AG09319 (cell line): ENCODE results near the gene HCK.

Source experiments
- DNase-seq: peaks from one replicate; pipeline ENCODE4 v3.0.0-alpha.2; 2010; ENCODE audit warnings: low read depth; ENCODE audit errors: extremely low read depth
- CTCF ChIP-seq: IDR thresholded peaks from 2 replicates; pipeline ENCODE4 v1.5.1; 2011; ENCODE audit warnings: low read depth, mild to moderate bottlenecking, inconsistent platforms, low read length, moderate library complexity

HCK gene

GRCh38 chr20:32009564-32009963 is 42.5 kb upstream of the HCK start:
- no peak for DNase-seq
- TF ChIP-seq CTCF = no peak

GRCh38 chr20:32010101-32010500 is 41.9 kb upstream of the HCK start, which contains the start of gene CCM2L:
CCM2L (plus strand) TSS chr20:32010438; CDS start chr20:32010455, 17 bp downstream.
- no peak for TF ChIP-seq CTCF
- no peak for DNase-seq

- TF ChIP-seq CTCF = no peak
- no peak for DNase-seq
These were observed 41.4 kb upstream of the HCK start for GRCh38 chr20:32010666-32011065.

- DNase-seq = no peak
- no peak for TF ChIP-seq CTCF
These were observed 39.8 kb upstream of the HCK start for GRCh38 chr20:32012159-32012688.

- no peak for DNase-seq
- TF ChIP-seq CTCF = no peak
These were observed 38.7 kb upstream of the HCK start for GRCh38 chr20:32013326-32013725.

GRCh38 chr20:32017711-32018251 is 34.3 kb upstream of the HCK start:
- TF ChIP-seq CTCF = no peak
- DNase-seq = no peak

- no peak for TF ChIP-seq CTCF
- DNase-seq = no peak
These were observed 33.5 kb upstream of the HCK start for GRCh38 chr20:32018269-32019155.
